GM18519 (cell line): Measurements from ENCODE around the gene LBH.

Experiments
- ATAC-seq: cut with Tn5 transposase; IDR thresholded peaks from one replicate; pipeline ENCODE4 v1.9.1; 2021; ENCODE audit warnings: mild to moderate bottlenecking, moderate library complexity; ENCODE audit not compliant: unreplicated experiment, low FRiP score

The LBH gene

DNA sequence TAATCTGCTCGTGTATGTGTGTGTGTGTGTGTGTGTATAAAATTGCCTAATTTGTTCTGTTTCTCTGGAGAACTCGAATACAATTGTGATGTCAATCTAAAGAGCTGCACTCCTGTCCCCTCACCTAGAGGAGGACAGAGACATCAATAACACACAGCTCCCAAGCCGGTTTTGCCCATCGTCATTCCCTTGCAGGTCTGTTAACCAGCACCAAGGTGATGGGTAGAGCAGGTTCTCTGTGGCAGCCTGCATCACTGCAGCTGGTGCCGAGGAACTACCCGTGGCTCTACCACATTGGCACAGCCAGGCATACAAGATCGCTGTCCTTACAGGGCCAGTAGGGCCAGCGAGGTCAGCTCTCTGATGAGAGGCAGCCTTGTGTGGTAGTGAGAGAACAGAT lies 41.0 kb downstream of the LBH start:
- no peak for ATAC-seq

DNA sequence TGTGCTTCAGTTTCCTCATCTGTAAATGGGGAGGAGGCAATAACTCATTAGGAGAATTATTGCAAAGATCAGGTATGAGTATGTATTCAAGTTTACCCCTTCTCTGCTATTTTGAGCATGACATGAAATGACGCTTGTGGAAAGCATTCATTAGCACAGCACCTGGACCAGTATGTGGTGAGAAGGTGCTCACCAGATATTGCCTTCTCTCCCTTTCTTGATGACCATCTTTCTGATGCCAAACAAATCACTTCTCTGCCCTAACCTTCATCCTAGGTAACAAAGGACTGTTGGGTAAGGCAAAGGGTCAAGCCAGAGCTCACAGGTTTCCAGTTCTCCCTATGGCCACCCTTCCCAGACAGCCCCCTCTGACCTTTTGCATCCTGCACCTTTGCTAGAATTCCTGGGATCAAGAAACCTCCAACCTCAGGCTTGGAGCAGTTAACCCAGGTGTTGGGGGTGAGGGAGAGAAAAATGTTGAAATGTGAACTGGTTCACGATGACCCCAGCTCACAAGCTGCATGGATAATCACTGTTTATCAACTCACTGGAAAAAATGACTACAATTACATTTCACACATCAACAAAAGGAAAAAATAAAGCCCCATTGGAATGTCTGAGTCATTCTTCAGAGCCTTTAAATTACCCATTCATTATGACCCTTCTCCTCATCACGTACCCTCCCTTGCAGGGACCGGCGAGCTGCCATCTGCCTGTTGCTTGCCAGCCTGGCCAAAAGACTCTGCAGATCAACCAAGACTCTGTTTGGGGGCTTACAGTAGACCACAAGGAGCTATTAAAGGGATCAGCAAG lies 41.6 kb downstream of the LBH start:
- ATAC-seq = no peak

GRCh38 chr2:30273574-30273929 lies 42.2 kb downstream of the LBH start:
- ATAC-seq = no peak

DNA sequence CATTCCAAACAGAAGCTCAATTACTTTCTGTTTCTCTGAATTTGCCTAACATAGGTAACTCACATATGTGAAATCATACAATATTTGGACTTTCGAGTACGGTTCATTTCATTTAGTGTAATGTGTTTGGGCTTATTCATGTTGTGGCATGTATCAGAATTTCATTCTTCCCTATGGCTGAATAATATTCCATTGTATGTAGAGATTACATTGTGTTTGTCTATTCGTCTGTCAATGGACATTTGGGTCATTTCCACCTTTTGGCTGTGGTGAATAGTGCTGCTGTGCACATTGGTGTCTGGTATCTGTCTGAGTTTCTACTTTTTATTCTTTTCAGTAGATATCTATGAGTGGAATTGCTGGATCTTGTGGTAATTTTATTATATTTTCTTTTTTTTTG lies 43.9 kb downstream of the LBH start:
- no peak for ATAC-seq

DNA sequence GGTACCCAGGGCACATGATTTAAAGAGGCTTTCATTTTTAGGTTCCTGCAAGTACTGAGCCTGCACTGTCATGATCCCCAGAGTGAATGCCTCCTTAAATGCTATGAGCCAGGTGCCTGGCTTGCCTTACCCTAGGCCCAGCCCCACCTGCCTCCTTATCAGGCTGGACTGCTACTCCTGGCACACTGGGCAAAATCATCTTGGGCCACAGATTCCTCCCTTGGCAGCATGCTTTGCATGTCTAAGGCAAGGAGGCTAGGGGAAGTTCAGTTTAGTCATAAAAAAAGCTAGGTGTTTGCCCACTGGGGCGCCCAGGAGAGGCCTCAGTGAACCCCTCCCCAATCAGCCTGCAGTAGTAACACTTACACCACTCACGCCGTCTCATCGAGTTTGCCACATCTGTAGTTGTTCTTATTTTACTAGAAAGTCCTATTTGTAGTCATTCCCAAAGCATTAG lies 45.1 kb downstream of the LBH start:
- ATAC-seq = no peak

DNA sequence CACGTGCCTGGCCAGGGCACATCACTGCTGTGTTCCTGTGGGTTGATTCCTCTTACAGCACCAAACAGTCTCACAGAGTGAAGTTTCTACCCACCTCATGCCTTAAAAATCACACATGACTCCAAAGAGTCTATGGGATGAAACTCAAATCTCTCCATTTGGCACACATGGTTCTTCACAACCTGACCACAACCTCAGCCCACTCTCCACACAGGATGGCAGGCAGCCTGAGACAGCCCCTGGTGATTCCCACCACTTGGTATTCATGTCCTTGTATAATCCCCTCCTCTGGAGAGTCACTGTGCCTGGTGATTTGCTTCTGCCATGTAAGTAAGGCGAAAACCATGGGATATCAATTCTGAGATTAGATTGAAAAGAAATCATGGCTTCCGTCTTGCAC lies 46.2 kb downstream of the LBH start:
- ATAC-seq = no peak

- ATAC-seq = no peak
Measured at GRCh38 chr2:30278419-30278818, 47.1 kb downstream of the LBH start.

- ATAC-seq = no peak
Measured at GRCh38 chr2:30280596-30281434, 49.5 kb downstream of the LBH start.

DNA sequence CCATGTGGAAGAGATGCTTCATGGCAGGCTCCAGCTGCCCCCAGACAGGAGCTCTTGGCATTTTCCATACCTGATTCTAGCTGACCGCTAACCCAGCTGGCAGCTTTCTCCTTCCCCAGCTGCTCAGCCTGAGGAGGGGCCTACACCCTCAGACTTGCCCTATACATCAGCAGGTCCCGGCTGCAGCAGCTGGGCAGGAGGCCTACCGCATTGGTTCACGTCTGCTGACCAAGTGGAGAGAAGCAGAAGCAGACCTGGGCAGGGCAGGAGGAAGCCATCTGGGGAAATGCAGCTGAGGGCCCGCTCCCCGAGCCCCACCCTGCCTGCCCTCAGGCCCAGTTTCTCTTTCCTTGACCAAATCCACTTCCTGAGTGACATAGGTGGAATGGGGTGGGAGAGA lies 50.7 kb downstream of the LBH start:
- ATAC-seq = no peak

GRCh38 chr2:30282721-30283120 lies 51.4 kb downstream of the LBH start:
- no peak for ATAC-seq

DNA sequence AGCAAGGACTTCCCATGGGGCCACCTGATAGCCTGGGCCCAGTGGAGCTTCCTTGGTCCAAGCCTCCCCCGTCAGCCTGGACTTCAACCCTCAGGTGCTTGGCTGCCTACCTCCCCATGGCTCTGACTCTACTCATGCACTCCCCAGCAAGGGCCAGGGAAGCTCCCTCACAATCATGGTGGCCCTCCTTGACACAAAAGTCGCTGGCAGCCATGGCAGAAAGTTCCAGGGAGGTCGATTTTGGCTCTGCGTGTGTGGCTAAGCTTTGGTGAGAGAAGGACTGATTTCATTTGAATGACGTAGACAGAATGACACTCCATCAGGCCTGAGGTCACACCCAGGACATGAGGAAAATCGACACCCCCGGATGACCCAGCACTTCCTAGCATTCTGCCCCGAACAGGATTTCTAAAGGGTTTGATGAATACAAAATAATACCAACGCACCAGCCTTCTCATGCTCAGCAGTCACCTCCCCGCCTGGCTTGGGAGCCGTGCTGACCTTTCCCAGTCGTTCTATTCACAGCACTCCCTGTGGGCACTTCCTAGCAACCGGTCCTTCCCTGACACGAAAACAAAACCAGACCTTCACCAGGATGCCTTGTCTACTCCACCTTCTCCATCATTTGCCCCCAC lies 52.7 kb downstream of the LBH start:
- no peak for ATAC-seq

GRCh38 chr2:30285758-30286157 lies 54.4 kb downstream of the LBH start:
- ATAC-seq = no peak

GRCh38 chr2:30287190-30287840 lies 56.0 kb downstream of the LBH start:
- ATAC-seq = no peak

GRCh38 chr2:30287857-30288513 lies 56.7 kb downstream of the LBH start:
- peak; percentile 49 for ATAC-seq

DNA sequence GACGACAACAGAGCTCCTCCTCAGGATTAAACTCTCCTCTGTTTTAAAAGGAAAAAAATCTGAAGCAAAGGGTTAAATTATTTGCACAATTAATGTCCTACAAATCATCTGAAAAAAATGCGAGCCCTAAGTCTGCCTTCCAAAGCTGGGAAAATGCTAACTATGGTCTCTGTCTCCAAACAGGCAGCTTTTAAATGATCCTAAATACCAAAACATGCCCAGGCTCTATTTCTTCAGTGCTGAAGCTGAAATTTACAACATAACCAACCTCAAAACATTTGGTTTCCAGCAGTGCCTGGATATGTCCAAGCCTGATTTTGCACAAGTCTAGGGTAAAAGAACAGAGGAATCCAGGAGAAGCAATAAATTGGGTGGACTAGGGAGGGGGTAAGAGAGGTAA lies 57.2 kb downstream of the LBH start:
- ATAC-seq = no peak

- ATAC-seq = no peak
Measured at GRCh38 chr2:30293303-30293921, 62.1 kb downstream of the LBH start.

DNA sequence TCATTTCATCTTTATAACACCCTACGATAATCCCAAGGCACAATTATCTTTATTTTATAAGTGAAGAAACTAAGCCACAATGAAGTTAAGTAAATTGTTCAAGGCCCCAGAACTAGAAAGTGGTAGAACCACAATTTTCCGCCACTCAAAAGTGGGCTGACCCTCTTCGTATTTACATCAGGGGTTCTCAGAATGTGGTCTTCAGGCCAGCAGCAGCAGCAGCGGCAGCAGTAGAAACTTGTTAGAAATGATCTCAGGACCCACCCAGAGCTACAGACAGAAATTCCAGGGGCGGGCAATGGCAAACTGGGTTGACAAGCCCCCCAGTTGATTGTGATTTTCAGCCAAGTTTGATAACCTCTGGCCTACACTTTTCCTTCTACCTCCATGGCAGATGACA lies 62.8 kb downstream of the LBH start:
- no peak for ATAC-seq

DNA sequence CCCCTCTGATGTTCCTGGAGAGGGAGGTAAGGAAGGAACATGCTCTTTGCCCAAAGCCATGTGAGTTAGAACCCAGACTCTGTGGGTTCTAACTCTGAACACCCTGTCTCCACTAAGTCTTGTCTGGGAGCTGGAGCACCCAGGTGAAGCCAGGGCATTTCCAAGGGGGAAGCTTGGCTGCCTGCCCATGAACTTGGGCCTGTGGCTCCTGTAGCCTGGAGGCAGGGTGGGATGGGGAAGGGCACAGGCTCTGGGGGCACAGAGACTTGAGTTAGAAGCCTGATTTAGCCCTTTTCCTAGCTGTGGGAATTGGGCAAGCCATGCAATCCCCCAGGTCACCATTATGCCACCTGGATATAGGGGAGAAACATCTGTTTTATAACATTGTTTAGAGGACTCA lies 65.2 kb downstream of the LBH start:
- ATAC-seq = no peak

DNA sequence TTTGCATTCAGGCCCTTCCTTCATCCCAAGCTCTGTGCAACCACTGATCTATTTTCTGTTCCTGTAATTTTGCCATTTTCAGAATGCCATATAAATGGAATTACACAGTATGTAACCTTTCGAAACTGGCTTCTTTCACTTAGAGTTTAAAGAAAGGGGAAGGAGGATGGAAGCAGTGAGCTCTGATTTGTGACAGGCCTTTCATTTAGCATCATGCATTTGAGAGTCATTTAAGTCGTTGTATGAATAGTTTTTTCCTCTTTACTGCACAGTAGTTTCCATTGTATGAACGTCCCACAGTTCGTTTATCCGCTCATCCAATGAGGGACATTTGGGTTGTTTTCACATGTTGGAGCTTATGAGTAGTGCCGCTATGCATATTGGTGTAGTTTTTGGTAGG lies 67.0 kb downstream of the LBH start:
- ATAC-seq = no peak

DNA sequence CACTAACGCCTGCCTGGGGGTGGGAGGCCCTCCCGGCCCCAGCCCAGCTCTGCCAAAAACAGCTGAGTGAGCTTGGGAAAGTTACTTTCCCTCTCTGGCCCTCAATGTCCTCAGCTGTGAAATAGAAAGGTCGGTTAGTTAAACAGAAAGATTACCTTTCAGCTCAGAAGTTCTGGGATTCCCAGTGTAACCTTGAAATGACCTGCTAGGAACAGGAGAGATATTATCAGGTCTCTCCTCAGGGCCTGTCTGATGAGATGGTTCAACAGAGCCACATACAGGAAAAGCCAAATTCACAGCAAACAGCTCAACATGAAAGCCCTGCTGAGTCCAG lies 68.8 kb downstream of the LBH start:
- no peak for ATAC-seq
